IgD-negative memory B cell (primary cell): Measurements from ENCODE around the gene XRN2. TPM values are rescaled to one million over a fixed set of nuclear protein-coding genes. Genes with fewer than 3 reads are reported as not detected.

Source experiments
- H3K27ac Mint-ChIP-seq, 3 donors: one replicate each; pipeline ENCODE4 v1.8.0; 2020 to 2022; ENCODE audit warnings: mild to moderate bottlenecking in 3 of 3, mixed read lengths in 3 of 3, moderate library complexity in 1 of 3
- H3K27me3 Mint-ChIP-seq: one replicate; pipeline ENCODE4 v1.8.0; 2021; ENCODE audit warnings: mixed read lengths
- H3K36me3 Mint-ChIP-seq: one replicate; pipeline ENCODE4 v1.8.0; 2020; ENCODE audit warnings: mild to moderate bottlenecking, mixed read lengths
- H3K4me1 Mint-ChIP-seq, 3 donors: one replicate each; pipeline ENCODE4 v1.8.0; 2020 to 2022; ENCODE audit warnings: mixed read lengths in 3 of 3, mild to moderate bottlenecking in 1 of 3
- H3K4me3 Mint-ChIP-seq, 4 donors: one replicate each; pipeline ENCODE4 v1.8.0; 2020 to 2022; ENCODE audit warnings: mild to moderate bottlenecking in 4 of 4, mixed read lengths in 4 of 4, moderate library complexity in 3 of 4
- H3K9me3 Mint-ChIP-seq, 3 donors: one replicate each; pipeline ENCODE4 v1.8.0; 2020 to 2021; ENCODE audit warnings: mixed read lengths in 3 of 3, mild to moderate bottlenecking in 1 of 3
- polyA plus RNA-seq: library from polyadenylated mRNA; unstranded; fragments of 300-500 nt; fragmentation: Illumina TruSeq; gene quantifications from one replicate; pipeline ENCODE4 v1.2.3, GENCODE V29; 2021

XRN2 gene
- polyA plus RNA-seq, 1 donor from 2014 or later = 48.4 TPM

DNA sequence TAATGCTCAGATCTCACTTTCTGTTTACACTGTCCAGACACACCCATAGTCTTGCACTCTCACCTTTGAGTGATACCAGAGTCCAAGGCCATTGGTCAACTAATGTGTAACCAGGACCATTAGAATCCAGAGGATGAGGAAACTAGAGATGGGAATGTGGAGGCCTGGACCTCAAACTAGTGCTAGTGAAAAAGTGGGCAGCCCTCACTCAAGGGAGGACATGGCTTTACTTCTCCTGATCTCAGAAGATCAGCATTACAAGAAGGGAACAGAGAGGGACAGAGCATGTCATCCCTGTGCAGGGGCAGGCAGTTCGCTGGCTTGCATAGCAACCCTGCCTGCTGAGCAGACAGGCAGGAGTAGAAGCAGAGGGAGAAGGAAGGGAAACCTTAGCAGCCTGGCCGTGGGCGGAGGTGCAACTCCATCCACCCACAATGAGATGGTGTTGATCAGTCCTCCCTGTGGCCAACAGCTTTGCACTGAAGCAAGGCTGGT, 22.6 kb upstream of the XRN2 start:
- H3K27me3 Mint-ChIP-seq = peaks cover 3% of the 10 kb centered on the region
- no peak overlapping the region for H3K4me3 Mint-ChIP-seq
- no peaks in the 10 kb centered on the region for H3K4me1 Mint-ChIP-seq
- H3K9me3 Mint-ChIP-seq = peaks cover under 1 to 4% (median 2%) of the 10 kb centered on the region in 3 donors
- no peaks in the 10 kb centered on the region for H3K36me3 Mint-ChIP-seq
- H3K27ac Mint-ChIP-seq = no peak overlapping the region

DNA sequence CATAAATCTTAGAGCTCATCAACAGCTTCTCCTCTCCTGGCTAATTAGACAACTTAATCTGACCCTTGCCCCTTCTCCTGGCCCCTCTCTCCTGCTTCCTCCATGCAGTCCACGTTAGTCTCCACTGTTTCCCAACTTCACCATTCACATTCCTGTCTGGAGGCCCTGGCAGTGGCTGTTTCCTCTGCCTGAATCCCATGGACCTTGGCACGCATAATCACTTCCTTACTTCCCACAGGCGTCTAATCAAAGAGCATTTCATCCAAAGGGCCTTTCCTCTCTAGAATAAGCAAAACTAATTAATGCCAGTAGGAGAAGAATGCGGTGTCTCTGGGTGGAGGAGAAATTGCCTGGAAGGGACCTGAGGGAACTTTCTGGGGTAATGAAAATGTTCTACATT, 16.4 kb upstream of the XRN2 start:
- no peaks in the 10 kb centered on the region for H3K36me3 Mint-ChIP-seq
- peaks cover 12% of the 10 kb centered on the region for H3K27me3 Mint-ChIP-seq
- no peak overlapping the region for H3K27ac Mint-ChIP-seq
- no peaks in the 10 kb centered on the region for H3K4me1 Mint-ChIP-seq
- peaks cover 3 to 13% (median 8%) of the 10 kb centered on the region in 3 donors for H3K9me3 Mint-ChIP-seq
- H3K4me3 Mint-ChIP-seq = no peak overlapping the region

DNA sequence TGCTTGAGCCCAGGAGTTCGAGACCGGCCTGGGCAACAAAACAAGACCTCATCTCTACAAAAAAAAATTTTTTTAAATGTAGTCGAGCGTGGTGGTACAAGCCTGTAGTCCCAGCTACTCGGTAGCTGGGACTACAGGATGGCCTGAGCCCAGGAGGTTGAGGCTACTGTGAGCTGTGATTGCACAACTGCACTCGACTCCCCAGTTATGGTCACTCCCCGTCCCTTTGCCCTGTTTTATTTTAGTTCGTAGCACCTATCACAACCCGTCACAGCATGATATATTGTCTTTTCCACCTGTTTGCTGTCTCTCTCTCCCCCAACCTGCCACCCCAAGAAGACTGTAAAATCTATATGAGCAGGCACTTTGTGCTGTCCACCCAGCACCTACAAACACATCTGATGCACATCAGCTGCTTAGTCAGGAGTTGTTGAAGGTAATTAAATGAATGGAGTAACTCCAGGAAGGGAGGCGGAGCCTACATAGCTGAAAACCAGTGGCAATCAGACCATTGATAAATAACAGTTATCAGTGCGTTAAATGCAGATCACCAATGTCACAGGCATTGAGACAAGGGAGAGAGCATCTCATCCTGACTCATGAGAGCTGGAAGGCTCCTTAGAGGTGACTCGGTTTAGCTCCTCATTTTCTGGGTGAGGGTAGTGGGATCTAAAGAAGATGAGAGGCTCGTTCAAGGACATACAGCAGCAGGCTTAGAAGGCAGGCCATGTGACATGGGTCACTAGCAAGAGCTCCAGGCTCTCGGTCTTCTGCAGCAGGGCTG, 14.4 kb upstream of the XRN2 start:
- Mint-ChIP-seq H3K4me3 (no peak overlapping the region), H3K4me1 (no peaks in the 10 kb centered on the region), H3K27ac (no peak overlapping the region), H3K9me3 (peaks cover 3 to 10% (median 7%) of the 10 kb centered on the region in 3 donors), H3K27me3 (peaks cover 12% of the 10 kb centered on the region), H3K36me3 (no peaks in the 10 kb centered on the region)

DNA sequence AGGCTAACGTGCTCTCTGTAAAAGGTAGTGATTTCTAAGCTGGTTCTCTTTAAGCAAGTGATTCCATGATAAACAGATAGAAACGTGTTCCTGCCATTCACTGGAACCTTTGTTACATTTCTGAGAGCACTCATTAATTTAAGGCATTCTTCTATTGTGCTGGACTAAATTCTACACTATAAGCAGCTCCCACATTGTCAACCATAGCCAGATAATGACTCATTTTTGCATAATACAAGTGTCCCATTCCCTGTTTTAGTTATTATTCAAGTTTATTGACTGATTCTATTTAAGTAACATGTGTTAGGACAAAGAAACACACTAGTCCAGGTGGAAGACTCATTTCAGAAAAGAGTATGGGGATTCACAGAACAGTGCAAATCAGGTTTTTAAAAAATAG, 13.5 kb upstream of the XRN2 start:
- no peaks in the 10 kb centered on the region for H3K36me3 Mint-ChIP-seq
- no peak overlapping the region for H3K27ac Mint-ChIP-seq
- H3K27me3 Mint-ChIP-seq = peaks cover 12% of the 10 kb centered on the region
- H3K9me3 Mint-ChIP-seq = peaks cover 3 to 10% (median 7%) of the 10 kb centered on the region in 3 donors
- H3K4me3 Mint-ChIP-seq = peak overlapping the region in 1 of 4 donors; percentile 33
- H3K4me1 Mint-ChIP-seq = no peaks in the 10 kb centered on the region

DNA sequence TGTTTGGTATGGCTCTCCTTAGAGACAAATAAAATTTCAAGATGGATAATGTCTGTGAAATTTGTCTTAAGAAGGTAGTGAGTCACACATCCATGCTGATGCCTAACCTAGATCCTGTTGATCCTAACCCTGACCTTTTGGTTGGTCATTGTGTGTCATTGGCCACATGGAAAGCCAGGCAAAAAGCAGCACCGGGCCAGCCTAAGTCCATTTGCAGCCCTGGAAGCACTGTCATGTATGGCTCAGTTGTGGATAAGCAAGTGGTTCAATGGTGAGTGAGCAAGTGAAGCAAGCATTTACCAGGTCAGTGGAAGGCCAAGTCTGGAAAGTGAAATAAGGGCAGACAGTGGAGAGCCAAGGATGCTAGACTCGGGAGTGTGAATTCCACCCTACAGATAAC, 12.1 kb upstream of the XRN2 start:
- Mint-ChIP-seq H3K4me1 (no peaks in the 10 kb centered on the region), H3K27ac (no peak overlapping the region), H3K27me3 (peaks cover 9% of the 10 kb centered on the region), H3K9me3 (peaks cover 0 to 6% (median 2%) of the 10 kb centered on the region in 3 donors), H3K36me3 (no peaks in the 10 kb centered on the region), H3K4me3 (peak overlapping the region in 1 of 4 donors; percentile 13)

DNA sequence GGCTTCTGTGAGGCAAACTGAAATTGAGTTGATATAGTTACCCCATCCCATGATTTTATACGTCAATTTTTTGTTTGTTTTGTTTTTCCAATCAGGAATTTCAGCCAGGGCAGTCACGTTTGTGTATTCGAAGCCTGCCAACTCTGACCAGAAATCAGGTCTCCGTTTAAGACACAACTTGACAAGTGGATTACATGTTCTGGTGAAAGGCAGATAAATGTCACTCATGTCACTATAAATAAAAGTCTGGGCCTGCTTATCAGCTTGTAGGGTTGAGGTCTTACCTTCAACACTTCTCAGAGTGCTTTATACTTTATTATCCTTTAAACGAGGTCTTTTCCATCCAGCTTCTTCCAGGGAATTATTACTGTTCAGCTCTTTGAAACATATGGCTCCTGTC, 8.4 kb upstream of the XRN2 start:
- peaks cover 3% of the 10 kb centered on the region for H3K27me3 Mint-ChIP-seq
- H3K9me3 Mint-ChIP-seq = no peaks in the 10 kb centered on the region
- no peak overlapping the region for H3K27ac Mint-ChIP-seq
- H3K4me3 Mint-ChIP-seq = no peak overlapping the region
- no peaks in the 10 kb centered on the region for H3K4me1 Mint-ChIP-seq
- H3K36me3 Mint-ChIP-seq = no peaks in the 10 kb centered on the region

DNA sequence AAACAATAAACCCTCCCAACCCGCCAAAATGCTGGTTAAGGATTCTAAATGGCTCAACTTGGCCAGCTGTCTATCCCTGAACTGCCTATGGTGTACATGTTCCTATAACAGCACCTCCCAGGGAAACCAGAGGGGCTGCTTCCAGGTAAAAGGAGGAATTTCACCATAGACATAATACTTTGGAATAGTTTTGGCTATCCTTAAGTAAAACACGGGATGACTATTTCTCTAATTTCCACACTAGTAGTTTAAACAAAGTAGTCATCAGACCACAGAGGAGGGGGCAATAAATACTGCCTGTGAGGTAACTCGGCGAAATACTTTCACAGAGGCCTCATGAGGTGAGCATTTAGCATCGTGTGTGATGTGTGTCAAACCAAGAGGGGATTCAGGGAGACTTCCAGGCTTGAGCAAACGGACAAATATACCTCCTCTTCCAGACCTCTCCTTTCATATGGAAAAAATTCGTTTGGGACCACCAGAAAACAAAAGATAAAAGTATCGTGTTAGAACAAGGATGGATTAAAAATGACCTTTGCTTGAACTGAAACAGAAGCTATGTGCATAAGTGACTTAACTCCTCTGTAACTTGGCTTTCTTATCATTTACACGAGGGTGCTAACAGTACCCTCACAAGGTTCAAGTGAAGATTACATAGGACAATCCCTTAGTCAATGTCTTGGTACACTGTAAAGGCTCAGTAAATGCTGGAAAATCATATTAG, 1.0 kb upstream of the XRN2 start:
- H3K4me1 Mint-ChIP-seq = peaks cover 13 to 23% (median 21%) of the 10 kb centered on the region in 3 donors

DNA sequence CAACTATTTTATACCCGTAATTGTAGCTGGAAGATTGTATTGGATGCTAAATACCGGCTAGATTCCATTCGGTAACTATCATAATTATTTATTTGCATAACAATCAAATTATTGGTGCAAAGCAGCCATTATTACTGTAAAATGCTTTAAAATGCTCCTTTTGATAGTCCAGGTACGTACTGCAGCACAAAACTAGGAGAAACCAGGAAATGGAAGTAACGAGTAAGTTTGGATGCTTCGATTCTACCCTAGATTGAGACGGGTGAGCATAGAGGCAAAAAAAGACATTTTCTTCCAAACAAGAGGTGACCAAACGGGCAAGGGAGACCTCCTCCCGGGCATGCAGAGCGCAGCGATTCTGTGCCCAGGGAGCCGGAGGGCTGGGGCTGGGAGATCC, 469 bp upstream of the XRN2 start:
- H3K27ac Mint-ChIP-seq = peak overlapping the region; percentile 89 to 99 (median 94)
- no peaks in the 10 kb centered on the region for H3K27me3 Mint-ChIP-seq
- H3K4me1 Mint-ChIP-seq = peaks cover 13 to 23% (median 21%) of the 10 kb centered on the region in 3 donors
- H3K9me3 Mint-ChIP-seq = peaks cover 0 to 3% (median 0%) of the 10 kb centered on the region in 3 donors
- H3K36me3 Mint-ChIP-seq = no peaks in the 10 kb centered on the region
- peak overlapping the region; percentile 94 to 99 (median 98) for H3K4me3 Mint-ChIP-seq

More for the DNA sequence above, 1.0 kb upstream of the XRN2 start:
- Mint-ChIP-seq H3K27me3 (peaks cover 2% of the 10 kb centered on the region), H3K27ac (peak overlapping the region in 1 of 3 donors; percentile 89), H3K36me3 (no peaks in the 10 kb centered on the region), H3K9me3 (peaks cover 0 to 3% (median 0%) of the 10 kb centered on the region in 3 donors), H3K4me3 (peak overlapping the region; percentile 94 to 99 (median 98))

DNA sequence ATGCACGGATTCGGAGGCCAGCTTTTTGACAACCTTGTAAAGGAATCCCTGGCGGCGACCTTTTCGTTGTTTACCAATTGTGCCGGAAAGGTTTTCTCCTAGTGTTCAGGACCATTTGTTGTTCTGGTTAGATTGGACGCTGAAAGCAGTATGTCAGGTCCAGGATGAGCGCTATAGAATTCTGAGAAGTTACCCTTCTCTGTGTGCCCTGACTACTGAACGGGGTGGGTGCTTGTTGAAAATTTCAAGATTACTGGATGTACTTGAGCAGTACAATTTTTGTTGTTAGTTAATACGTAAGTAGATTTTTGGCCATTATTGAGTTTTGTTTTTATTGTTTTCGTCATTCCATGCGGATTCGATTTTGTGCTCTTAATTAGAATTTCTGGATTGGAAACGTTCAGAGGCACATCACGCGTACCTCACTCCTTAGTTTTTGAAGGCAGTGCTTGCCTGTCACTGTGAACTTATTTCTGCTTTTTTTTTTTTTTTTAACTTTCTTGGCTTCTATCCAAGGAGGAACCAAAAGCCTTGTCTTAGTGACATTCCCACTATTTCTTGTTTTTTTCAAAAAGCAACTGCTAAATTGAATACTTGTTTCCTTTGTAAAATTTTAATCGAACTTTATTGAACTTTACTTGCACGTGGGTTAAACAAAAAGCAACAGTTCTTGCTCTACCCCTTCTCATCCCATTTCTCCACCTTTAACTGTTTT, 898 bp downstream of the XRN2 start:
- Mint-ChIP-seq H3K4me3 (peak overlapping the region; percentile 94 to 99 (median 98)), H3K27me3 (no peaks in the 10 kb centered on the region), H3K36me3 (peaks cover 7% of the 10 kb centered on the region), H3K27ac (peak overlapping the region; percentile 89 to 99 (median 94)), H3K4me1 (peaks cover 22 to 32% (median 30%) of the 10 kb centered on the region in 3 donors), H3K9me3 (peaks cover 0 to 5% (median 3%) of the 10 kb centered on the region in 3 donors)

DNA sequence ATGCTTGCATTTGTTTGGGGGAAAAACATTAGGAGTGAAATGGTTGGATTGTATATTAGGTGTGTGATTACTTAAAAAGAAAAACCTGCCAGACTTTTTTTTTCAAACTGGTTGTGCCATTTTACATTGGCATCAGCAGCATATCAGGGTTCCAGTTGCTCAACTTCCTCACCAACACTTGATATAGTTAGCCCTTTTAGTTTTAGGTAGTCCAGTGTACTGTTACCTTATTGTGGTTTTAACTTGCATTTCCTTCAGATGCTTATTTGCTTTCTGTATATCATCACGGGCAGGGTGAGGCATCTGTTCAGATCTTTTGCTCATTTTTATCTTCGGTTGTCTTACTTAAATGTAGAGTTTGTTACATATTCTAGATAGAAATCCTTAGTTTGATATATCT, 5.2 kb downstream of the XRN2 start:
- H3K4me3 Mint-ChIP-seq = peak overlapping the region in 3 of 4 donors; percentile 7 to 85 (median 77)
- no peak overlapping the region for H3K27ac Mint-ChIP-seq
- no peaks in the 10 kb centered on the region for H3K27me3 Mint-ChIP-seq
- H3K36me3 Mint-ChIP-seq = peaks cover 10% of the 10 kb centered on the region
- peaks cover 0 to 5% (median 0%) of the 10 kb centered on the region in 3 donors for H3K9me3 Mint-ChIP-seq
- H3K4me1 Mint-ChIP-seq = peaks cover 43 to 54% (median 53%) of the 10 kb centered on the region in 3 donors

DNA sequence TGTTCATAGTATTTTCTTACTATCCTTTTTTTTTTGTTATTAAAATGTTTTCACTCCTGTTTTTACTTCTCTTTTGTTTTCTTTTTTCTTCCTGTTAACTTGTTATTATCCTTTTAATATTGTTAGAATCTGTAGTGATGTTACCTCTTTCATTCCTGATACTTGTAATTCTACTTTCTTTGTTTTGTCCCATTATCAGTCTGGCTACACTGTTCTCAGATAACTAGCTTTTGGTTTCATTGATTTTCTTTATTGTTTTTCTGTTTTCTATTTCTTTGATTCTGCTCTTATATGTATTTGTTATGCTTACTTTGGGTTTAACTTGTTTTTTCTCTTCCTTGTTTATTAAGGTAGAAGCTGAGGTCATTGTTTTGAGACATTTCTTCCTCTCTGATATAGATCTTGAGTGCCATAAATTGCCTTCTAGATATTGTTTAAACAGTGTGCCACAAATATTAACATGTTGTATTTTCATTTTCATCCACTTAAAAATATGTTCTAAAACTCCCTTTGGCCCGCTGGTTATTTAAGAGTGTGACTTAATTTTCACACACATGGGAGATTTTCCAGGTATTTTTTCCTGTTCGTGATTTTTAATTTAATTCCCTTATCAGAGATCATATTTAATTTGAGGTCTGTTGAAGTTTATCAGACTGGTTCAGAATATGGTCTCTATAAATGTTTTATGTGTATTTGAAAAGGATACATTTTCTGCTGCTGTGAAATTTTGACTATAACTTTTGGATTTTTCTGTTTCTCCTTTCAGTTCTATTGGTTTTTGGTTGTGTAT, 6.7 kb downstream of the XRN2 start:
- Mint-ChIP-seq H3K4me1 (peaks cover 38 to 56% (median 55%) of the 10 kb centered on the region in 3 donors), H3K4me3 (peak overlapping the region in 3 of 4 donors; percentile 26 to 85 (median 76)), H3K36me3 (peaks cover 10% of the 10 kb centered on the region), H3K27me3 (no peaks in the 10 kb centered on the region), H3K27ac (no peak overlapping the region), H3K9me3 (peaks cover 0 to 5% (median 0%) of the 10 kb centered on the region in 3 donors)

DNA sequence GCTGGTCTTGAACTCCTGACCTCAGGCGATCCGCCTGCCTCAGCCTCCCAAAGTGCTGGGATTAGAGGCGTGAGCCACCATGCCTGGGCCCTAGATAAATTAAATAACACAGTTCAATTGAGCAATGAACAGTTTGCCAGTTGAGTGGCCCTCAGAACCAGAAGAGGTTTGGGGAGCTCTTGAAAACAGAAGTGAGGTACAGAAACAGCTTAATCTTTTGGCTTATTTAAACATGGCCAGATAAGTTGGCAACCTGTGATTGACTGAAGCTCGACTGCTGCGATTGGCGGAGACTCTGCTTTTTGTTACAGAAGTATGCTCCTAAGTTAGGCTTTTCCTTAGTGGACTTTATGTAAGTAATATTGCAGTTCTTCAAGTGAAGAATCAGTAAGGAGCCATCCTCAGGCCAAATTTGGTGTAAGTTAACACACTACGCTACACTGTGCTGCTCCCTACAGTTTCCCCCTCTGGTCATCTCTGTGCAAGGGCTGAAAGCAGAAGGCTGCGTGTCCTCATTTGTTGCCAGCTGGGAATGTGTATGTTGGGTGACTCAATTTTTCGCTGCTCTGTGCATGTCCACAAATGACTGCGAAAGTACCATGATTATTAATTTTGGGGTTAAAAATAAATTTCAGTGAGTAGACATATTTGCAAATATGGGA, 9.8 kb downstream of the XRN2 start:
- peaks cover 16% of the 10 kb centered on the region for H3K36me3 Mint-ChIP-seq
- peak overlapping the region in 1 of 4 donors; percentile 39 for H3K4me3 Mint-ChIP-seq
- H3K27me3 Mint-ChIP-seq = no peaks in the 10 kb centered on the region
- peak overlapping the region in 1 of 3 donors; percentile 34 for H3K27ac Mint-ChIP-seq
- H3K4me1 Mint-ChIP-seq = peaks cover 50 to 76% (median 66%) of the 10 kb centered on the region in 3 donors
- H3K9me3 Mint-ChIP-seq = peaks cover 0 to 5% (median 0%) of the 10 kb centered on the region in 3 donors

DNA sequence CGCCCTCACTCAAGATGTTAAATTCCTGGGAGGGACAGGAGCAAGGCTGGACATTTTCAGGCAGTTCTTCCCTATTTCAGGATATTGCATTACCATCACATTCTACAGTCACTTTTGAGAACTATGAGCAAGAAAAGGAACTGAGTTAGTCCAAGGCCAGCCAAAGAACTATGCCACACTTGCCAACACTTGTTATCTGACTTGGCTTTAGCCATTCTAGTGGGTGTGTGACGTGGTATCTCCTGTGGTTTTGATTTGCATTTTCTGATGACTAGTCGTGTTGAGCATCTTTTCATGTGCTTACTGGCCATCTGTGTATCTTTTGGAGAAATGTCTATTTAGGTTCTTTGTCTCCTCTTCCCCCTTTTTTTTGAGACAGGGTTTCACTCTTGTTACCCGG, 12.0 kb downstream of the XRN2 start:
- no peak overlapping the region for H3K27ac Mint-ChIP-seq
- peak overlapping the region in 1 of 4 donors; percentile 58 for H3K4me3 Mint-ChIP-seq
- H3K36me3 Mint-ChIP-seq = peaks cover 7% of the 10 kb centered on the region
- H3K27me3 Mint-ChIP-seq = no peaks in the 10 kb centered on the region
- H3K4me1 Mint-ChIP-seq = peaks cover 38 to 69% (median 51%) of the 10 kb centered on the region in 3 donors
- peaks cover 0 to 7% (median 2%) of the 10 kb centered on the region in 3 donors for H3K9me3 Mint-ChIP-seq
